Activated naive CD4-positive, alpha-beta T cell treated with anti-CD3 and anti-CD28 coated beads, Interleukin-2, amount 10 ng/mL, durations not matched to agents 7 days and 5 days (primary cell): Measurements from ENCODE around the gene GGA2.

Source experiments
- CTCF ChIA-PET: fragments of 350-600 bp; sonication (Branson Sonifier 250); formaldehyde crosslinking; loops from one replicate; lab custom pipeline; 2021; ENCODE audit warnings: antibody characterized with exemption; lab: Charles Lee
- DNase-seq: peaks from one replicate; pipeline ENCODE4 v3.0.0-alpha.2; 2020
- H3K27ac Mint-ChIP-seq: one replicate; pipeline ENCODE4 v1.8.0; 2021; ENCODE audit warnings: mild to moderate bottlenecking, moderate library complexity, mixed read lengths
- H3K27me3 Mint-ChIP-seq: one replicate; pipeline ENCODE4 v1.8.0; 2021; ENCODE audit warnings: mild to moderate bottlenecking, mixed read lengths
- H3K36me3 Mint-ChIP-seq: one replicate; pipeline ENCODE4 v1.8.0; 2021; ENCODE audit warnings: mixed read lengths
- H3K4me1 Mint-ChIP-seq: one replicate; pipeline ENCODE4 v1.8.0; 2021; ENCODE audit warnings: mixed read lengths
- H3K4me3 Mint-ChIP-seq: one replicate; pipeline ENCODE4 v1.8.0; 2021; ENCODE audit warnings: mild to moderate bottlenecking, moderate library complexity, mixed read lengths
- H3K9me3 Mint-ChIP-seq: one replicate; pipeline ENCODE4 v1.8.0; 2021; ENCODE audit warnings: mixed read lengths

The GGA2 gene

DNA sequence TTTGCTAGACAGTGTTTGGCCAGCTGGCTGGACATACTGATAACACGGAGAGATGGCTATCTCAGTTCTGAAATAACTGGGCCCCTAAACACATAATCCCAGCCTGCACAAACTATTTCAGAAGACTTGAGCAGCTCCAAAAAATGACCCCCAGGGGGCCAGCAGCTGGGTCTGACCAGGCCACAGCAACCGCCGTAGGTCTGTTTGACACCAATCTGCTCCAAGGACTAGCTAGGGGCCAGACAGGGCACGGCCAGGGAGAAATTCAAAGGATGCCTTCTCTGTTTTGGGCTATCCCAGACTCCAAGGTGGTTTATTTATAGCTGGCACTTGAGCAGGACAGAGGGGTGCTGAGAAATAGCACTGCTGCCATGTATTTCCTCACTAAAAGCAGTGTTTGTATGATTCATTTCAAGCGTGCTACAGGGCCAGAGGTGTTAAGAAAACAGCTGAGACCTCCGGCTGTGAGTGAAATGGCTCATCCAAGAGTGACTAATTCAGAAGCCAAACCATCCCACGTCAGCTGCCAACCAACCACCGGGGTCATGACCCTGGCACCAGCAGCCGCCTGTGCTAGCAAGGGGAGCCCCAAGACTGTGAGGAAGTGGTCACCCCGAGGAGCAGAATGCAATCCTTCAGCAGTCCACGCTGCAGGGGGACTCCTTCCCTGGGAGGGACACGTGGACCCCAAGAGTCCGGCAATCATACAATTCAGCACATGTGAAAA lies 5.7 kb downstream of the GGA2 start:
- Mint-ChIP-seq H3K36me3 (peaks cover 19% of the 10 kb centered on the region), H3K27ac (peak overlapping the region; percentile 70)
- CTCF ChIA-PET, result interaction anchor here (0.9 to 1.6 kb wide), 4 partner anchors 10 to 92 kb away, joined by 3 to 7 read pairs (median 4); no protein-coding TSS in a partner anchor

DNA sequence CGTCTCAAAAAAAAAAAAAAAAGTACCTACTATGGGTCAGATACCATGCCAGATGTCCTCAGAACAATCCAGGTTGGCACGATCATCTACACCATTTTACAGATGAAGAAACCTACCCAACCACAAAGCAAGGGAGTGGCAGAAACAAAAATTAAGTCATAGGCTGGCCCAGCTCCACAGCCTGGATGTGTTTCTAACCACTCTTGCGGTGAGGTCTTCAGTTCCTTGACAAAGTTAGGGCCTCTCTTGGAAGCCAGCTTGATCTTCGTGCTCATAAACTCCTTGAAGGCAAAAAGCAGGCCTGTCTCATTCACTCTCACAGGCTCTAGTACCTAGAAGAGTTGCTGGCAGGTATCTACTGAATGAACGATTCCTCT lies 6.2 kb downstream of the GGA2 start:
- Mint-ChIP-seq H3K36me3 (peaks cover 16% of the 10 kb centered on the region), H3K4me1 (peaks cover 69% of the 10 kb centered on the region), H3K27me3 (no peaks in the 10 kb centered on the region), H3K9me3 (no peaks in the 10 kb centered on the region), H3K4me3 (no peak overlapping the region), H3K27ac (peak overlapping the region; percentile 70)
- no peak for DNase-seq
- CTCF ChIA-PET, result interaction anchor here (0.9 to 1.6 kb wide), 4 partner anchors 11 to 93 kb away, joined by 3 to 7 read pairs (median 4); no protein-coding TSS in a partner anchor

More for the DNA sequence above, 5.7 kb downstream of the GGA2 start:
- H3K9me3 Mint-ChIP-seq, result no peaks in the 10 kb centered on the region
- H3K4me1 Mint-ChIP-seq, result peaks cover 72% of the 10 kb centered on the region
- no peaks in the 10 kb centered on the region for H3K27me3 Mint-ChIP-seq
- H3K4me3 Mint-ChIP-seq, result no peak overlapping the region
- peak; percentile 74 for DNase-seq

DNA sequence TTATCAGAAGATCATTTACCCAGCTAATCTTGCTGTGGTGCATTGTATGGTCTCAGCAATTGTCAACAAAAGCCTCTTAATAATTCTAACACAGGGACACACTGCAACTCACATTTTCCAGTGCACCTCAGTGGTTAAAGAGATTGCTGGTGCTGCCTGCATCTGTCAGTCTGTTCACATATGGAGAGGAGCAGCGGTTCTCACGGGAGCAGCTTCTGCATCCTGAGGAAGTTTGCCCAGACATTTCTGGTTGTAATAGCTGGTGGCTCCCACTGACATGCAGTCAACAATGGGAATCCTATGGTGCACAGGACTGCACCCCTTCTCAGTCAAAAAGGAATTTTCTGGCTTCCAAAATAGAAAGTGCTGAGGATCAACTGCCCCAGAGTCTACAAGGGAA lies 7.8 kb downstream of the GGA2 start:
- H3K4me3 Mint-ChIP-seq, result no peak overlapping the region
- no peak for DNase-seq
- H3K4me1 Mint-ChIP-seq, result peaks cover 68% of the 10 kb centered on the region
- no peaks in the 10 kb centered on the region for H3K27me3 Mint-ChIP-seq
- peaks cover 11% of the 10 kb centered on the region for H3K36me3 Mint-ChIP-seq
- no peak overlapping the region for H3K27ac Mint-ChIP-seq
- no peaks in the 10 kb centered on the region for H3K9me3 Mint-ChIP-seq
- CTCF ChIA-PET, result no interaction called here

DNA sequence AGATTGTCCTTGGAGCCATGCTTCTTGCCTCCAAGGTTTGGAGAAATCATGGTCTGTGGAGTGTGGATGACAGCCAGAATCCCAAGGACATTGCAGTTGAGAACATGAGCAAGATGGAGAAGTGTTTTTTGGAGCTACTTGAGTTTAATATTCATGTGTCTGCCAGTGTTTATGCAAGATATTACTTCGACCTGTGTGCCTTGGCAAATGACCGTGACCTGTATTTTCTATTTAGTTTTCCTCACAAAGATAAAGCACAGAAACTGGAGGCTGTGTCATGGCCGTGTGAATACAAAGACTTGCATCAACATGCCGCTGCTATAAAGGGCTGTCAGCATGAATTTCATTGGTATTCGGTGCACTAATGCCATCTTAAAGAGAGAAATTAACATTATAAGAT lies 9.0 kb downstream of the GGA2 start:
- Mint-ChIP-seq H3K9me3 (no peaks in the 10 kb centered on the region), H3K4me3 (no peak overlapping the region), H3K36me3 (peaks cover 10% of the 10 kb centered on the region), H3K4me1 (peaks cover 71% of the 10 kb centered on the region), H3K27ac (no peak overlapping the region), H3K27me3 (no peaks in the 10 kb centered on the region)
- DNase-seq, result no peak
- CTCF ChIA-PET, result no interaction called here

DNA sequence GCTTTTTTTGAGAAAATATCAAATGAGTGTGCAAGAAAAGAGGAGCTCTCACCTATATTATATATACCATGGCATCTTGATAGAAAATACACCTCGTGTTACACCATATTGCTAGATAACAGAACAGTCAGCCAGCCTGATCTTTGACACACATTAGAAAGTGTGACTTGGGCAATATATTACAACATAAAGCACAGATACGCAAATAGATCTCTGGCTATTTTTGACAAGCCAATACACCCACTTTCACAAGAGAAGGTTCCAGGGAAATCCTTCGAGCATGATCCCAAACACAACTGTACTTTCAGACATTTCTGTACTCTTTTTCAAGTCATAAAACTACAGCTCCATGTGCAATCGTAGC lies 9.4 kb downstream of the GGA2 start:
- H3K36me3 Mint-ChIP-seq, result peaks cover 9% of the 10 kb centered on the region
- no peak overlapping the region for H3K27ac Mint-ChIP-seq
- CTCF ChIA-PET, result no interaction called here
- DNase-seq, result no peak
- no peaks in the 10 kb centered on the region for H3K27me3 Mint-ChIP-seq
- H3K4me3 Mint-ChIP-seq, result no peak overlapping the region
- peaks cover 67% of the 10 kb centered on the region for H3K4me1 Mint-ChIP-seq
- no peaks in the 10 kb centered on the region for H3K9me3 Mint-ChIP-seq

DNA sequence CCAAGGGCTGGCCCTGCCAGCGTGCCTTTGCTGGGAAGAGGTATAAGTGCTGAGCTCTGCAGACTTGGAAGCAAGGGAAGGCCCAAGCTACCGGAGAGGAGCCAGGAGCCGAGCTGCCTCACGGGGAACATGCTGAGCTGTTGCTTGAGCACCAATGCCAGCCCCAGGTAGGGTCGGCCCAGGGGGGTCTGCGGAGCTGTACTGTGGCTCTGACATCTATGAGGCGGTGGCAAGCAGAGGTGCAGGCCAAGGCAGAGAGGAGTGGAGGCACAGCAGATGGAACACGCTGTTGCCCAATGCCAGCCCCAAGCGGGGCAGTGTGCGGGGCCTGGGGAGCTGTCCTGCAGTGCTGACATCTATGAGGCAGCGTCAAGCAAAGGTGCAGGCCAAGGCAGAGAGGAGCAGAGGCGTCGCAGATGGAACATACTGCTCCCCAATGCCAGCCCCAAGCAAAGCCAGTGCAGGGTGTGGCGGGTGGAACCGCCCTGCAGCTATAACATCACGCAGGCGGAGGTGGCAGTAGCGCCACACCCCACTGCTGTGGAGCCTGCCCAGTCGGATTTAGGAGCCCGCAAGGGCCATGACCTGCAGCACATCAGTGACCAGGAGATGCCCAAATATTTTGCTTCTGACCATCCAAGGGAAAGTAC lies 10.0 kb downstream of the GGA2 start:
- Mint-ChIP-seq H3K9me3 (no peaks in the 10 kb centered on the region), H3K27me3 (no peaks in the 10 kb centered on the region), H3K27ac (no peak overlapping the region), H3K4me3 (no peak overlapping the region), H3K36me3 (peaks cover 14% of the 10 kb centered on the region), H3K4me1 (peaks cover 63% of the 10 kb centered on the region)
- no peak for DNase-seq
- CTCF ChIA-PET, result interaction anchor here (1.1 kb wide), 1 partner anchor 66 kb away, joined by 4 read pairs; no protein-coding TSS in a partner anchor

DNA sequence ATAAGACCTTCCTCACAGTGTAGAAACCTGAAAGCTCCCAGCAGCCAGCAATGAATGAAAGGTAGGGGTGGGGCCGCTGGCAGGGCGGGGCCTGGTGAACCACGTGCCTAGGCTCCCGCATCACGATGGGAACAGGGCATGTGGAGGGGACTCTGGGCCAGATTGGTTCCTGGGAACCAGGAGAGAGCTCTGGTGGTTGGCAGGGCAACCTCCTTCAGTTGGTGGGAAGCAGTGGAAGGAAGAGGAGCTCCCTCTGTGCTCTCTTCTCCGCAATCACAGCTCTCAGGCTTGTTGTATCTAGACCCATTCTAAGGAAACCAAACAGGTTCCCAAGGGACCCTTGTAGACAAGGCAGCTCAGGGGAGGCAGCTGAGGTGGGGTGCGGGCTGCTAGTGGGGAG lies 10.5 kb downstream of the GGA2 start:
- Mint-ChIP-seq H3K4me1 (peaks cover 58% of the 10 kb centered on the region), H3K4me3 (no peak overlapping the region), H3K27me3 (no peaks in the 10 kb centered on the region), H3K9me3 (no peaks in the 10 kb centered on the region), H3K36me3 (peaks cover 14% of the 10 kb centered on the region), H3K27ac (no peak overlapping the region)
- DNase-seq, result no peak
- CTCF ChIA-PET, result interaction anchor here (1.1 kb wide), 1 partner anchor 65 kb away, joined by 4 read pairs; no protein-coding TSS in a partner anchor

DNA sequence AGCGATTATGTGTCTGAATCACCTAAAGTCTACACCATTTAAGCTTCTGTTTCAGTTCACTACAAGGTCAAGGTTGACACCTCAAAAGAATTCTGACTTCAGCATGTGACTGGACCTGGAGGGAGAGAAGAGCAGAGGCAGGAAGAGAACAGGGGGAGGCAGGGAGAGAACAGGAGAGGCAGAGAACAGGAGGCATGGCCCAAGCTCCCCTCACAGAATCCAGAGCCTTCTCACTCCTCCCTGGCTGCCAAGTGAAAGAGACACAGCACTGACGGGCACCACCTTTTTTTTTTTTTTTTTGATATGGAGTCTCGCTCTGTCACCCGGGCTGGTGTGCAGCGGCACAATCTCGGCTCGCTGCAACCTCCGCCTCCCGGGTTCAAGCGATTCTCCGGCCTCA lies 11.4 kb downstream of the GGA2 start:
- no peak overlapping the region for H3K4me3 Mint-ChIP-seq
- H3K4me1 Mint-ChIP-seq, result peaks cover 49% of the 10 kb centered on the region
- no peaks in the 10 kb centered on the region for H3K9me3 Mint-ChIP-seq
- no peak overlapping the region for H3K27ac Mint-ChIP-seq
- CTCF ChIA-PET, result no interaction called here
- H3K36me3 Mint-ChIP-seq, result peaks cover 17% of the 10 kb centered on the region
- no peak for DNase-seq
- H3K27me3 Mint-ChIP-seq, result no peaks in the 10 kb centered on the region

DNA sequence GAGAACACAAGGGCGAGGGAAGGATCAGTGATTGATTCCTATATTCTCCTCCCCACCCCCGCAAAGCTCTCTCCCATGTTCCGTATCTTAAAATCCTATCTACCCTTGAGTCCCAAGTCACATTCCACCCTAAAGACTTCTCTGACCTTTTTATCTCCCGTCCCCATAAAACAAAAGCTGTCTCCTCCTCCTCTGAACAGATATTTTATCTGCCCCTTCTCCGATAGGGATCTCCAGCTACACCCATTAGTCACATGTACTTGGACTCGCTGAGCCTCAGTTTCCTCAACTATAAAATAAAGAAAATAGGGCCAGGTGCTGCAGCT lies 12.8 kb downstream of the GGA2 start:
- no peak for DNase-seq
- no peaks in the 10 kb centered on the region for H3K9me3 Mint-ChIP-seq
- CTCF ChIA-PET, result no interaction called here
- H3K27ac Mint-ChIP-seq, result peak overlapping the region; percentile 79
- H3K4me1 Mint-ChIP-seq, result peaks cover 40% of the 10 kb centered on the region
- H3K27me3 Mint-ChIP-seq, result no peaks in the 10 kb centered on the region
- H3K36me3 Mint-ChIP-seq, result peaks cover 24% of the 10 kb centered on the region
- no peak overlapping the region for H3K4me3 Mint-ChIP-seq

DNA sequence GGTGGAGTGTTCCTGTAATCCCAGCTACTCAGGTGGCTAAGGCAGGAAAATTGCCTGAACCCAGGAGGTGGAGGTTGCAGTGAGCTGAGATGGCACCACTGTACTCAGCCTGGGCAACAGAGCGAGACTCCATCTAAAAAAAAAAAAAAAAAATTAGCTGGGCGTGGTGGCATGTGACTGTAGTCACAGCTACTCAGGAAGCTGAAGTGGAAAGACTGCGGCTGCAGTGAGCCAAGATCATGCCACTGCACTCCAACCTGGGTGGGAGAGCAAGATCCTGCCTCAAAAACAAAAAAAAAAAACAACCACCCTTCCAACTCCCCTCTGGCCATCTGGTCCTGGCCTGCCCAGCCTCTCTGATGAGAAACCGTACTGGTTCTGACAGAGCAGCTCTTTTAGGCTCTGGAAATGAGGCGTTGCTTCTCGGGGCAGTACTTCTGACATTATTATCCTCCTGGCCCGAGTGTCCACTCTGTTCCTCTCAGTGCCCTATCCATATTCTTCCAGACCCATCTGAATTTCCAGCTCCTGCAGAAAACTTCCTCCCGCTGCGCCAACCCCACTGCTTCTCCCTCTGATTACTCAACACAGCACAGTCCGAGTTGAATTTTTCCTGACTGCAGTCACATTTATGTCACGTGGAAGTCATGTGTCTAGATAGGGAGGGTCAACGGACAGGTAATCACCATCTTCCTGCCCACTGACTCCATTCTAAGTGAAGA lies 13.3 kb downstream of the GGA2 start:
- Mint-ChIP-seq H3K27ac (peak overlapping the region; percentile 79), H3K4me3 (no peak overlapping the region), H3K9me3 (no peaks in the 10 kb centered on the region), H3K36me3 (peaks cover 29% of the 10 kb centered on the region), H3K27me3 (no peaks in the 10 kb centered on the region), H3K4me1 (peaks cover 36% of the 10 kb centered on the region)
- CTCF ChIA-PET, result no interaction called here
- DNase-seq, result no peak

DNA sequence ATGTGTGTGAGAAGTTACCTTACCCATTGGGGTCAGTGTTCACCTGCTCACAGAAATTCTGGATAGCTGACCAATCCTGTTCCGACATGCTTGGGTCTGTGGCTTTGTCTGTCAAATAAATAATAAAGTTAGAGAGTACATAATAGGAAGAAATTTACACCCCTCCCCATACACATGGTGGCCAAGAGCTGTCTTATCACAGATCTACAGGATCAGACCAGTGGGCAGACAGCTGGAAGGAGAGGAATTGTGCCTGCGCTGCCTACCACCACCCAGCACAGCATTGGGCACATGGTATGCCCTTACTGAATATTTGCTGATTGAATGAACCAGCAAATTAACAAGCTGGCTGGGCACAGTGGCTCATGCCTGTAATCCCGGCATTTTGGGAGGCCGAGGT lies 14.6 kb downstream of the GGA2 start:
- peak overlapping the region; percentile 8 for H3K27ac Mint-ChIP-seq
- no peak for DNase-seq
- H3K9me3 Mint-ChIP-seq, result no peaks in the 10 kb centered on the region
- CTCF ChIA-PET, result interaction anchor here (0.6 to 0.7 kb wide), 2 partner anchors 20 to 101 kb away, joined by 3 read pairs; no protein-coding TSS in a partner anchor
- peaks cover 37% of the 10 kb centered on the region for H3K36me3 Mint-ChIP-seq
- no peaks in the 10 kb centered on the region for H3K27me3 Mint-ChIP-seq
- no peak overlapping the region for H3K4me3 Mint-ChIP-seq
- peaks cover 33% of the 10 kb centered on the region for H3K4me1 Mint-ChIP-seq

DNA sequence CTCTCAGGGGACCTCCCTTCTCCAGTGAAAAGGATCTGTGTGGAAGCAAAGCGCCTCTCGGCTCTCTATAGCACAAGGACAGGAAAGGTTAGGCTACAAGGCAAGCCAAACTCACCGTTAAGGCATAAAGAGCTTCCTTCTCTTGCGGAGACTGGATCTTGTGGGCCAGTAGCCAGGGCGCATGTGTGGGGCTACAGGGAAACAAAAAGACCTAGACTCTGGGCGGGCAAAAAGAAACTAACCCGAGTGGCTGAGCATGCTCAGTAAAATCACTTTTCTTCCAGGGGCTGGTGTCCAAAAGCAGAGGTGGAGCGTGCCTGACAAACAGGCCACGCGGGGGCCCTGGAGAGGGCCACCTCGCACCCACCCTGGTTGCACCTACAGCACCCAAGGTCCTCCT lies 16.1 kb downstream of the GGA2 start:
- Mint-ChIP-seq H3K9me3 (no peaks in the 10 kb centered on the region), H3K27ac (no peak overlapping the region), H3K27me3 (no peaks in the 10 kb centered on the region), H3K4me1 (peaks cover 22% of the 10 kb centered on the region), H3K4me3 (no peak overlapping the region), H3K36me3 (peaks cover 46% of the 10 kb centered on the region)
- CTCF ChIA-PET, result no interaction called here
- DNase-seq, result no peak

DNA sequence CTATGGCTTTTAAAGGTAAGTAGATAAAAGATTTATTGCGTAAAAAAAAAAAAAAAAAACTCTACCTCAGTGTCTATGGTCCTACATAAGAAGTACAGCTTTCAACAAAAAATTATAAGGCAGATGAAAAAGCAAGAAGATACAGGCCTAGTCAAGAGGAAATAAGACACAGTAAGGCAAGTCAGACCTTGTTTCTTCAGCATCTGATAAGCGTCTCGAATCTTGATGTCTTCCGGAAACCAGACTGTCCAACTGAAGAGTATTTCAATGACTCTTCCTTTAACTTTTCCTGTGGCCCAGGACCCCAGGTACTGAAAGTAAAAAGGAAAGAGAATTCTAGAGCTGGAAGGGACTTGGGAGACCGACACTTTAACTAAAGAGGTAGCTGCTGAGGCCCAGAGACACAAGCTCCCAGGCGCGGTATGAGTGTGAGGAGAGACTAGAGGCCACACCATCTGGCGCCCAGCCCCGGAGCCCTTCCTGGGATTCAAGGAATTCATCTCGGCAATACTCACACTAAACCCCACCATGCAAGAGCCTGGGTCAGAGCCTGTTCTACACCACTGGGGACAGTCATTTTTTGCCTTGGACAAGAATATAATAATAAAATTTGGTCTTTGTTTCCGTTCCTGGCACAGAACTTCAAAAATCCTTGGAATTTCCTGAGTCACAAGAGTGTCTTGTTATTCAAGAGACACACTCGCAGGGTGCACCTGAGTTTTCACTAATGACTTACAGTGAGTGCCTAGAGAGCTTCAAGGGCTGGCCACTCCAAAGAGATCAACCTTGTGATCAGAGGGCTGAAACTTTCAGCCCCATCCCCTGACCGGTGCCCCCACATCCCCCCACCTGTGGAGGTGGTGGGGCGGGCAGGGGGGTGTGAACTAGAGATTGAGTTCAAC lies 18.6 kb downstream of the GGA2 start:
- H3K27ac Mint-ChIP-seq, result no peak overlapping the region
- no peaks in the 10 kb centered on the region for H3K27me3 Mint-ChIP-seq
- no peak for DNase-seq
- CTCF ChIA-PET, result interaction anchor here (1.6 to 2.1 kb wide), 2 partner anchors 12 to 56 kb away, joined by 3 to 10 read pairs; no protein-coding TSS in a partner anchor
- peaks cover 5% of the 10 kb centered on the region for H3K4me1 Mint-ChIP-seq
- no peak overlapping the region for H3K4me3 Mint-ChIP-seq
- H3K36me3 Mint-ChIP-seq, result peaks cover 51% of the 10 kb centered on the region
- H3K9me3 Mint-ChIP-seq, result no peaks in the 10 kb centered on the region

DNA sequence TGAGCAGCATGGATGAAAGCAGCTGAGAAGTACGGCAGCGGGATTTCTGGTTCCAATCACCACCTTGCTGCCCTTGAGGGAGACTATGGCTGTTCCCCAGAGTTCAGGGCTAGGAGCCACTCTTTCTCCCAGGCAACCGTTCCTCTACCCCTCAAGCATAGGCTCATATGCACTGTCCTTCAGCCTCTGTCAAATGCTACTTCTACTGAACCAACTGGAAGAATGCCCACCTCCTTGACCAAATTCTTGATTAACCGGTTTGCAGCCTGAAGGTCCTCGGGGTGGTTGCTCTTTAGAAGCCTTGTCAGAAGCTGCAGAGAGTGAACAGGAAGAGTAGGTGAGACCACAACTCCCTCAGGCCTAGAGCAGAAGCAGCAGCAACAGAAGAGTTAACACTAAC lies 23.8 kb downstream of the GGA2 start:
- H3K9me3 Mint-ChIP-seq, result no peaks in the 10 kb centered on the region
- H3K4me3 Mint-ChIP-seq, result no peak overlapping the region
- CTCF ChIA-PET, result no interaction called here
- H3K36me3 Mint-ChIP-seq, result peaks cover 61% of the 10 kb centered on the region
- no peak overlapping the region for H3K27ac Mint-ChIP-seq
- DNase-seq, result no peak
- no peaks in the 10 kb centered on the region for H3K4me1 Mint-ChIP-seq
- H3K27me3 Mint-ChIP-seq, result no peaks in the 10 kb centered on the region
